22Rv1 (cell line): ENCODE data around the gene NME7.

Experiments used
- ZFX ChIP-seq: fragments of 450-650 bp; IDR thresholded peaks from 2 replicates; pipeline ENCODE4 v1.6.1; 2017; ENCODE audit warnings: antibody characterized with exemption, borderline replicate concordance
- TF ChIP-seq, protein P1 (sequence below): fragments of 450-650 bp; IDR thresholded peaks from 2 replicates; pipeline ENCODE4 v1.5.1; 2017; ENCODE audit warnings: mild to moderate bottlenecking

DNA sequence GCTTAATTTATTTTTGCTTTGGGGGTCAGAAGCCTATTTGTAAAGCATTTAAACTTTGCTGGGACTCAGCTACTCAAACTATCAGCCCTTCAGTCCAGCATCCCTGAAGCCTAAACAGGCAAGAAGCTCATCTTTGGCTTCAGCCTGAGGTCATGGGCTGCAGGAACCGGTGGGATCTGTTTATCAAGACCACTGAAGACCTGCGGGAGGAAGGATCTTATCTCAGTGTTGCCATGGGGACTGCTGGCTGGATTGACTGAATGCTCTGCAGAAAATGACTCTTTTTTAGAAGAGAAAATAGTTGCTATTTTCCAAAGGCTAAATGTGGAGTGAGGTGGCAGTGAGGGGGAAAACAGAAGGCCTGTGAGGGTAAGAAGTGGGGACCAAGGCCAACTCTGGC is 281.7 kb downstream of the NME7 start:
- TF ChIP-seq, protein P1, sequence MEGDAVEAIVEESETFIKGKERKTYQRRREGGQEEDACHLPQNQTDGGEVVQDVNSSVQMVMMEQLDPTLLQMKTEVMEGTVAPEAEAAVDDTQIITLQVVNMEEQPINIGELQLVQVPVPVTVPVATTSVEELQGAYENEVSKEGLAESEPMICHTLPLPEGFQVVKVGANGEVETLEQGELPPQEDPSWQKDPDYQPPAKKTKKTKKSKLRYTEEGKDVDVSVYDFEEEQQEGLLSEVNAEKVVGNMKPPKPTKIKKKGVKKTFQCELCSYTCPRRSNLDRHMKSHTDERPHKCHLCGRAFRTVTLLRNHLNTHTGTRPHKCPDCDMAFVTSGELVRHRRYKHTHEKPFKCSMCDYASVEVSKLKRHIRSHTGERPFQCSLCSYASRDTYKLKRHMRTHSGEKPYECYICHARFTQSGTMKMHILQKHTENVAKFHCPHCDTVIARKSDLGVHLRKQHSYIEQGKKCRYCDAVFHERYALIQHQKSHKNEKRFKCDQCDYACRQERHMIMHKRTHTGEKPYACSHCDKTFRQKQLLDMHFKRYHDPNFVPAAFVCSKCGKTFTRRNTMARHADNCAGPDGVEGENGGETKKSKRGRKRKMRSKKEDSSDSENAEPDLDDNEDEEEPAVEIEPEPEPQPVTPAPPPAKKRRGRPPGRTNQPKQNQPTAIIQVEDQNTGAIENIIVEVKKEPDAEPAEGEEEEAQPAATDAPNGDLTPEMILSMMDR, result no peak
- TF ChIP-seq ZFX, result no peak
